OCI-LY7 (cell line): ENCODE data around the gene ACIN1.

Experiments
- CTCF ChIP-seq: fragments of 200-600 bp; sonication (generic); conservative IDR thresholded peaks from 2 replicates; pipeline ENCODE4 v1.5.1; 2014; ENCODE audit warnings: mild to moderate bottlenecking, antibody characterized with exemption, low read length, moderate library complexity, mixed read lengths
- EZH2phosphoT487 ChIP-seq: fragments of 200-600 bp; sonication (generic); IDR thresholded peaks from 2 replicates; pipeline ENCODE4 v1.6.1; 2018; ENCODE audit warnings: low read depth, borderline replicate concordance, mild to moderate bottlenecking, mixed run types, antibody characterized with exemption, low read length, moderate library complexity, mixed read lengths

DNA sequence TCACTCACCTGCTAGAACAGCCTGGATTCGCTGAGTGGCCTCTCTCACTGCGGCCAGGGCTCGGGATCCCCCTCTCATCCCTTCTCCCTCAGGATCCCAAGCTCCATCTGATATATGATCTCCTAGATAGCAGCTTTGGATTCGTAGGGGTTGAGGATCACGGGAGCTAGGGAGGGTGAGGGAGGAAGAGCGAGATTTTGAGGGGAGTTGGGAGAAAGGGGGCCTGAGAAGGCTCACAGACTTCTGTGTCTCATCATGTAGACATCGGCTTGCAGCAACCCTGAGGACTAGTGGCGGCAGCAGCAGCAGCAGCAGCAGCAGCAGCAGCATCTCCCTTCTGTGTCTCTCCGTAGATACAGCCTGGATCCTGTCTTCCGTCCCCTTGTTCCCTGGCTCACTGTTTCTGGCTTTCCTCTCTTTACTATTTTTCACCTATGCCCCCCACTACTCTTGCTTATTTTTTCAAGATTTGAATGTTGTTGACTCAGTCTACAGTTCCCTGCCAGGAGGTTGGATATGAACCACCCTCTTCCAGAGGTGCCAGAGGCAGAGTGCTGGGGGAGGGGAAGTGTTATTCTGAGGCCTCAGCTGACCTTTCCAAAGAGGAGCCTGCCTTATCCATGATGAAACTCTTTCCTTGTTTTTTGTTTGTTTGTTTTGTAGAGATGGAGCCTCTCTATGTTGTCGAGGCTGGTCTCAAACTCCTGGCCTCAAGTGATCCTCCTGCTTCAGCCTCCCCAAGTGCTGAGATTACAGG is 9.8 kb upstream of the ACIN1 start, which contains the start of gene CIROP:
- TF ChIP-seq CTCF (no peak), EZH2phosphoT487 (no peak)
